SK-N-SH treated with all-trans-retinoic acid at 6 μM for 48 hours (cell line): ENCODE data around the gene TAF4B.

Experiments
- ARNTL ChIP-seq: fragments of 450-650 bp; formaldehyde crosslinking; IDR thresholded peaks from 2 replicates; pipeline ENCODE4 v1.5.0; 2020; ENCODE audit warnings: low read depth, mild to moderate bottlenecking, moderate library complexity, borderline replicate concordance
- BACH2 ChIP-seq: fragments of 250-450 bp; sonication (Bioruptor Pico); IDR thresholded peaks from 2 replicates; pipeline ENCODE4 v1.9.0; 2021; ENCODE audit warnings: mild to moderate bottlenecking, borderline replicate concordance
- CSDC2 ChIP-seq: fragments of 250-450 bp; sonication (Bioruptor Pico); IDR thresholded peaks from 2 replicates; pipeline ENCODE4 v1.5.0; 2020; ENCODE audit warnings: mild to moderate bottlenecking, moderate library complexity
- ISL1 ChIP-seq: fragments of 250-450 bp; sonication (Bioruptor Pico); IDR thresholded peaks from 2 replicates; pipeline ENCODE4 v2.1.2; 2022; ENCODE audit warnings: mild to moderate bottlenecking, moderate library complexity
- OSR1 ChIP-seq: fragments of 250-450 bp; sonication (Bioruptor Pico); IDR thresholded peaks from 2 replicates; pipeline ENCODE4 v1.8.0; 2022; ENCODE audit warnings: moderate library complexity, mild to moderate bottlenecking, inconsistent platforms
- PPARA ChIP-seq: fragments of 250-450 bp; sonication (Bioruptor Pico); IDR thresholded peaks from 2 replicates; pipeline ENCODE4 v1.5.0; 2020; ENCODE audit warnings: mild to moderate bottlenecking, borderline replicate concordance
- SNAI2 ChIP-seq: fragments of 250-450 bp; sonication (Bioruptor Pico); IDR thresholded peaks from 2 replicates; pipeline ENCODE4 v1.5.0; 2020; ENCODE audit warnings: mild to moderate bottlenecking, moderate library complexity
- TCF4 ChIP-seq: fragments of 250-450 bp; sonication (Bioruptor Pico); IDR thresholded peaks from 2 replicates; pipeline ENCODE4 v1.8.0; 2021; ENCODE audit warnings: mild to moderate bottlenecking, moderate library complexity, borderline replicate concordance
- ZFP3 ChIP-seq: fragments of 250-450 bp; sonication (Bioruptor Pico); IDR thresholded peaks from 2 replicates; pipeline ENCODE4 v1.5.0; 2020; ENCODE audit warnings: mild to moderate bottlenecking, moderate library complexity
- ZNF565 ChIP-seq: fragments of 450-650 bp; formaldehyde crosslinking; conservative IDR thresholded peaks from 2 replicates; pipeline ENCODE4 v1.5.0; 2020; ENCODE audit warnings: low read depth, mild to moderate bottlenecking, moderate library complexity
- ZNF8 ChIP-seq: fragments of 450-650 bp; formaldehyde crosslinking; IDR thresholded peaks from 2 replicates; pipeline ENCODE4 v1.5.0; 2020; ENCODE audit warnings: mild to moderate bottlenecking, moderate library complexity
- TF ChIP-seq, protein P1 (sequence below): fragments of 250-450 bp; sonication (Bioruptor Pico); IDR thresholded peaks from 2 replicates; pipeline ENCODE4 v1.5.0; 2020; ENCODE audit warnings: mild to moderate bottlenecking, moderate library complexity
- TF ChIP-seq, protein P2 (sequence below): fragments of 250-450 bp; sonication (Bioruptor Pico); IDR thresholded peaks from 2 replicates; pipeline ENCODE4 v1.5.1; 2020; ENCODE audit warnings: low read depth, mild to moderate bottlenecking, moderate library complexity
- TF ChIP-seq, protein P3 (sequence below): fragments of 250-450 bp; sonication (Bioruptor Pico); IDR thresholded peaks from 2 replicates; pipeline ENCODE4 v1.8.0; 2020; ENCODE audit warnings: mild to moderate bottlenecking, moderate library complexity, borderline replicate concordance

DNA sequence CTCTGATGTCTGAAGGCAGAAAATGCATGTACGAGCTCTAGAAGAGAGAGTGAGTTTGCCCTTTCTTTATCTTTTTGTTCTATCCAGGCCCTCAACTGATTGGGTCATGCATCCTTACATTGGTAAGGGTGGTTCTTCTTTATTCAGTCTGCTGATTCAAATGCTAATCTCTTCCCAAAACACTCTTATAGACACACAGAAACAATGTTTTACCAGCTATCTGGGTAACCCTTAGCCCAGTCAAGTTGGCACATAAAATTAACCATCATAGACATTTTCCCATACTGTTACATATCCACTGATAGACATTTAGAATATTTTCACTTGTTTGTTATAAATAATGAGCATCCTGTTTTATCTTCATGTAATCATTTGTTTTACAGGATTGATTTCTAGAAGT, 141.2 kb downstream of the TAF4B start:
- TF ChIP-seq, protein P1, sequence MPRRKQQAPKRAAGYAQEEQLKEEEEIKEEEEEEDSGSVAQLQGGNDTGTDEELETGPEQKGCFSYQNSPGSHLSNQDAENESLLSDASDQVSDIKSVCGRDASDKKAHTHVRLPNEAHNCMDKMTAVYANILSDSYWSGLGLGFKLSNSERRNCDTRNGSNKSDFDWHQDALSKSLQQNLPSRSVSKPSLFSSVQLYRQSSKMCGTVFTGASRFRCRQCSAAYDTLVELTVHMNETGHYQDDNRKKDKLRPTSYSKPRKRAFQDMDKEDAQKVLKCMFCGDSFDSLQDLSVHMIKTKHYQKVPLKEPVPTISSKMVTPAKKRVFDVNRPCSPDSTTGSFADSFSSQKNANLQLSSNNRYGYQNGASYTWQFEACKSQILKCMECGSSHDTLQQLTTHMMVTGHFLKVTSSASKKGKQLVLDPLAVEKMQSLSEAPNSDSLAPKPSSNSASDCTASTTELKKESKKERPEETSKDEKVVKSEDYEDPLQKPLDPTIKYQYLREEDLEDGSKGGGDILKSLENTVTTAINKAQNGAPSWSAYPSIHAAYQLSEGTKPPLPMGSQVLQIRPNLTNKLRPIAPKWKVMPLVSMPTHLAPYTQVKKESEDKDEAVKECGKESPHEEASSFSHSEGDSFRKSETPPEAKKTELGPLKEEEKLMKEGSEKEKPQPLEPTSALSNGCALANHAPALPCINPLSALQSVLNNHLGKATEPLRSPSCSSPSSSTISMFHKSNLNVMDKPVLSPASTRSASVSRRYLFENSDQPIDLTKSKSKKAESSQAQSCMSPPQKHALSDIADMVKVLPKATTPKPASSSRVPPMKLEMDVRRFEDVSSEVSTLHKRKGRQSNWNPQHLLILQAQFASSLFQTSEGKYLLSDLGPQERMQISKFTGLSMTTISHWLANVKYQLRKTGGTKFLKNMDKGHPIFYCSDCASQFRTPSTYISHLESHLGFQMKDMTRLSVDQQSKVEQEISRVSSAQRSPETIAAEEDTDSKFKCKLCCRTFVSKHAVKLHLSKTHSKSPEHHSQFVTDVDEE (CRISPR knock-in tag): no peak
- TF ChIP-seq ISL1 (CRISPR knock-in tag) (no peak), ZFP3 (CRISPR knock-in tag) (no peak), OSR1 (no peak), ARNTL (CRISPR knock-in tag) (no peak), CSDC2 (CRISPR knock-in tag) (no peak), ZNF565 (CRISPR knock-in tag) (no peak), TCF4 (no peak), BACH2 (CRISPR knock-in tag) (no peak), SNAI2 (CRISPR knock-in tag) (no peak), PPARA (CRISPR knock-in tag) (no peak), ZNF8 (CRISPR knock-in tag) (no peak)
- TF ChIP-seq, protein P2, sequence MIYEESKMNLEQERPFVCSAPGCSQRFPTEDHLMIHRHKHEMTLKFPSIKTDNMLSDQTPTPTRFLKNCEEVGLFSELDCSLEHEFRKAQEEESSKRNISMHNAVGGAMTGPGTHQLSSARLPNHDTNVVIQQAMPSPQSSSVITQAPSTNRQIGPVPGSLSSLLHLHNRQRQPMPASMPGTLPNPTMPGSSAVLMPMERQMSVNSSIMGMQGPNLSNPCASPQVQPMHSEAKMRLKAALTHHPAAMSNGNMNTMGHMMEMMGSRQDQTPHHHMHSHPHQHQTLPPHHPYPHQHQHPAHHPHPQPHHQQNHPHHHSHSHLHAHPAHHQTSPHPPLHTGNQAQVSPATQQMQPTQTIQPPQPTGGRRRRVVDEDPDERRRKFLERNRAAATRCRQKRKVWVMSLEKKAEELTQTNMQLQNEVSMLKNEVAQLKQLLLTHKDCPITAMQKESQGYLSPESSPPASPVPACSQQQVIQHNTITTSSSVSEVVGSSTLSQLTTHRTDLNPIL (CRISPR knock-in tag): no peak
- TF ChIP-seq, protein P3, sequence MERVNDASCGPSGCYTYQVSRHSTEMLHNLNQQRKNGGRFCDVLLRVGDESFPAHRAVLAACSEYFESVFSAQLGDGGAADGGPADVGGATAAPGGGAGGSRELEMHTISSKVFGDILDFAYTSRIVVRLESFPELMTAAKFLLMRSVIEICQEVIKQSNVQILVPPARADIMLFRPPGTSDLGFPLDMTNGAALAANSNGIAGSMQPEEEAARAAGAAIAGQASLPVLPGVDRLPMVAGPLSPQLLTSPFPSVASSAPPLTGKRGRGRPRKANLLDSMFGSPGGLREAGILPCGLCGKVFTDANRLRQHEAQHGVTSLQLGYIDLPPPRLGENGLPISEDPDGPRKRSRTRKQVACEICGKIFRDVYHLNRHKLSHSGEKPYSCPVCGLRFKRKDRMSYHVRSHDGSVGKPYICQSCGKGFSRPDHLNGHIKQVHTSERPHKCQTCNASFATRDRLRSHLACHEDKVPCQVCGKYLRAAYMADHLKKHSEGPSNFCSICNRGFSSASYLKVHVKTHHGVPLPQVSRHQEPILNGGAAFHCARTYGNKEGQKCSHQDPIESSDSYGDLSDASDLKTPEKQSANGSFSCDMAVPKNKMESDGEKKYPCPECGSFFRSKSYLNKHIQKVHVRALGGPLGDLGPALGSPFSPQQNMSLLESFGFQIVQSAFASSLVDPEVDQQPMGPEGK (CRISPR knock-in tag): no peak
